Epidermal melanocyte (primary cell): ENCODE results near the gene TBCK.
"Not testable (repeated sequence)": the region's sequence is repeated elsewhere in the genome, so short reads cannot be mapped to it uniquely, and the experiment has no call there.

ENCODE experiments used
- DNase-seq: peaks from one replicate; pipeline ENCODE4 v3.0.0; 2011; ENCODE audit warnings: low spot score; ENCODE audit not compliant: insufficient read length

Gene TBCK

GRCh38 chr4:106119949-106120555, 196.0 kb downstream of the TBCK start:
- DNase-seq: not testable (repeated sequence)

GRCh38 chr4:106116025-106116424, 200.0 kb downstream of the TBCK start:
- DNase-seq: no peak

- no peak for DNase-seq
Observed at GRCh38 chr4:106114270-106114669, 201.7 kb downstream of the TBCK start.

- DNase-seq: not testable (repeated sequence)
Observed at GRCh38 chr4:106111778-106112469, 204.1 kb downstream of the TBCK start.

- no peak for DNase-seq
Observed at GRCh38 chr4:106109929-106110328, 206.1 kb downstream of the TBCK start.

- DNase-seq: no peak
Observed at GRCh38 chr4:106105697-106106096, 210.3 kb downstream of the TBCK start.

- no peak for DNase-seq
Observed at GRCh38 chr4:106104276-106104675, 211.7 kb downstream of the TBCK start.

- no peak for DNase-seq
Observed at GRCh38 chr4:106096454-106096853, 219.6 kb downstream of the TBCK start.

GRCh38 chr4:106095408-106095807, 220.6 kb downstream of the TBCK start:
- no peak for DNase-seq

GRCh38 chr4:106092361-106093040, 223.5 kb downstream of the TBCK start:
- DNase-seq: no peak

GRCh38 chr4:106090826-106091225, 225.2 kb downstream of the TBCK start:
- DNase-seq: no peak

GRCh38 chr4:106083065-106083464, 232.9 kb downstream of the TBCK start:
- no peak for DNase-seq

GRCh38 chr4:106080376-106080775, 235.6 kb downstream of the TBCK start:
- no peak for DNase-seq

GRCh38 chr4:106079616-106080015, 236.4 kb downstream of the TBCK start:
- DNase-seq: no peak

GRCh38 chr4:106065018-106065417, 251.0 kb downstream of the TBCK start:
- no peak for DNase-seq

GRCh38 chr4:106063009-106063408, 253.0 kb downstream of the TBCK start:
- DNase-seq: no peak

- peak; percentile 16 for DNase-seq
Observed at GRCh38 chr4:106062452-106062875, 253.5 kb downstream of the TBCK start.

- DNase-seq: no peak
Observed at GRCh38 chr4:106058921-106059320, 257.1 kb downstream of the TBCK start.

- DNase-seq: no peak
Observed at GRCh38 chr4:106056914-106057313, 259.1 kb downstream of the TBCK start.

GRCh38 chr4:106051514-106051913, 264.5 kb downstream of the TBCK start:
- DNase-seq: no peak

- DNase-seq: no peak
Observed at GRCh38 chr4:106049490-106049889, 266.5 kb downstream of the TBCK start.

GRCh38 chr4:106048250-106048971, 267.6 kb downstream of the TBCK start:
- no peak for DNase-seq
